GM21390 (cell line): ENCODE measurements around the gene RPL38.

ENCODE experiments used
- ATAC-seq: cut with Tn5 transposase; IDR thresholded peaks from one replicate; pipeline ENCODE4 v1.9.1; 2021; ENCODE audit not compliant: unreplicated experiment

The RPL38 gene

GRCh38 chr17:74224959-74225725 is 21.7 kb downstream of the RPL38 start:
- ATAC-seq, result no peak

GRCh38 chr17:74226252-74226651 is 22.8 kb downstream of the RPL38 start:
- no peak for ATAC-seq

- no peak for ATAC-seq
Measured at GRCh38 chr17:74227271-74228080, 24.0 kb downstream of the RPL38 start.

GRCh38 chr17:74228306-74228978 is 25.0 kb downstream of the RPL38 start:
- ATAC-seq, result no peak

GRCh38 chr17:74230896-74231295 is 27.4 kb downstream of the RPL38 start:
- ATAC-seq, result no peak

GRCh38 chr17:74231928-74232907 is 28.7 kb downstream of the RPL38 start:
- ATAC-seq, result no peak

GRCh38 chr17:74233937-74234336 is 30.5 kb downstream of the RPL38 start:
- no peak for ATAC-seq

- ATAC-seq, result no peak
Measured at GRCh38 chr17:74234486-74234885, 31.0 kb downstream of the RPL38 start.

- no peak for ATAC-seq
Measured at GRCh38 chr17:74235040-74235581, 31.6 kb downstream of the RPL38 start.

- no peak for ATAC-seq
Measured at GRCh38 chr17:74235911-74236371, 32.5 kb downstream of the RPL38 start.

- ATAC-seq, result no peak
Measured at GRCh38 chr17:74237321-74237720, 33.8 kb downstream of the RPL38 start.

- no peak for ATAC-seq
Measured at GRCh38 chr17:74239172-74239571, 35.7 kb downstream of the RPL38 start.

GRCh38 chr17:74240618-74241205 is 37.2 kb downstream of the RPL38 start:
- no peak for ATAC-seq

- no peak for ATAC-seq
Measured at GRCh38 chr17:74241431-74241830, 38.0 kb downstream of the RPL38 start.

- ATAC-seq, result no peak
Measured at GRCh38 chr17:74241847-74242246, 38.4 kb downstream of the RPL38 start.

GRCh38 chr17:74243013-74243755 is 39.7 kb downstream of the RPL38 start:
- ATAC-seq, result no peak

GRCh38 chr17:74244128-74244527 is 40.6 kb downstream of the RPL38 start:
- no peak for ATAC-seq

GRCh38 chr17:74244548-74244947 is 41.1 kb downstream of the RPL38 start:
- ATAC-seq, result no peak
